H9 (cell line): Measurements from ENCODE around the gene C7orf57. TPM values are rescaled to one million over a fixed set of nuclear protein-coding genes. Genes with fewer than 3 reads are reported as not detected.

Source experiments
- DNase-seq: peaks from one replicate; pipeline ENCODE4 v3.0.0-alpha.2; 2017
- H2AFZ ChIP-seq: one replicate; pipeline ENCODE4 v1.6.1; 2013; ENCODE audit warnings: mild to moderate bottlenecking, low read length, control low read depth, moderate library complexity
- H2AK5ac ChIP-seq: 2 replicates; pipeline ENCODE4 v1.6.1; 2013; ENCODE audit warnings: low read length, control low read depth, mixed read lengths; ENCODE audit not compliant: insufficient read length
- H2BK120ac ChIP-seq: one replicate; pipeline ENCODE4 v1.6.1; 2013; ENCODE audit warnings: low read depth, mild to moderate bottlenecking, low read length, control low read depth, inconsistent platforms; ENCODE audit not compliant: poor library complexity, severe bottlenecking
- H2BK12ac ChIP-seq: 2 replicates; pipeline ENCODE4 v1.6.1; 2013; ENCODE audit warnings: low read length, control low read depth, mixed read lengths, low read depth; ENCODE audit not compliant: insufficient read length
- H2BK15ac ChIP-seq: 2 replicates; pipeline ENCODE4 v1.6.1; 2013; ENCODE audit warnings: low read depth, low read length, control low read depth
- H2BK20ac ChIP-seq: one replicate; pipeline ENCODE4 v1.6.1; 2013; ENCODE audit warnings: low read depth, mild to moderate bottlenecking, low read length, control low read depth, inconsistent platforms; ENCODE audit not compliant: poor library complexity, severe bottlenecking
- H2BK5ac ChIP-seq: 2 replicates; pipeline ENCODE4 v1.6.1; 2013; ENCODE audit warnings: low read length, control low read depth, mixed read lengths; ENCODE audit not compliant: insufficient read length
- H3K14ac ChIP-seq: 2 replicates; pipeline ENCODE4 v1.6.1; 2013; ENCODE audit warnings: low read length, control low read depth; ENCODE audit not compliant: insufficient read depth
- H3K18ac ChIP-seq: 2 replicates; pipeline ENCODE4 v1.6.1; 2013; ENCODE audit warnings: low read depth, mild to moderate bottlenecking, mixed read lengths, low read length, control low read depth; ENCODE audit not compliant: insufficient read length
- H3K23ac ChIP-seq: 2 replicates; pipeline ENCODE4 v1.6.1; 2013; ENCODE audit warnings: low read length, control low read depth, mixed read lengths, low read depth; ENCODE audit not compliant: insufficient read length
- H3K23me2 ChIP-seq: 2 replicates; pipeline ENCODE4 v1.6.1; 2013; ENCODE audit warnings: low read depth, mild to moderate bottlenecking, mixed read lengths, low read length, control low read depth; ENCODE audit not compliant: insufficient read length, poor library complexity, severe bottlenecking
- H3K27ac ChIP-seq: 2 replicates; pipeline ENCODE4 v1.5.1; 2013; ENCODE audit warnings: low read length, control low read depth, mixed read lengths, low read depth; ENCODE audit not compliant: insufficient read length
- H3K27me3 ChIP-seq: 2 replicates; pipeline ENCODE4 v1.6.1; 2013; ENCODE audit warnings: low read length, control low read depth, inconsistent platforms; ENCODE audit not compliant: insufficient read depth
- H3K4ac ChIP-seq: 2 replicates; pipeline ENCODE4 v1.6.1; 2013; ENCODE audit warnings: low read depth, mild to moderate bottlenecking, control low read depth, inconsistent platforms, low read length, moderate library complexity
- H3K4me1 ChIP-seq: 2 replicates; pipeline ENCODE4 v1.6.1; 2013; ENCODE audit warnings: low read length, control low read depth, inconsistent platforms; ENCODE audit not compliant: insufficient read depth
- H3K4me2 ChIP-seq: 2 replicates; pipeline ENCODE4 v1.6.1; 2013; ENCODE audit warnings: low read length, control low read depth, mixed read lengths; ENCODE audit not compliant: insufficient read length, insufficient read depth
- H3K56ac ChIP-seq: 2 replicates; pipeline ENCODE4 v1.6.1; 2013; ENCODE audit warnings: low read depth, mild to moderate bottlenecking, mixed read lengths, low read length, control low read depth; ENCODE audit not compliant: insufficient read length
- H3K79me1 ChIP-seq: 2 replicates; pipeline ENCODE4 v1.6.1; 2013; ENCODE audit warnings: low read depth, mild to moderate bottlenecking, moderate library complexity, low read length, control low read depth, inconsistent platforms; ENCODE audit not compliant: insufficient read depth, poor library complexity, severe bottlenecking
- H3K79me2 ChIP-seq: 2 replicates; pipeline ENCODE4 v1.6.1; 2013; ENCODE audit warnings: low read length, control low read depth, inconsistent platforms; ENCODE audit not compliant: insufficient read depth
- H3K9ac ChIP-seq: 2 replicates; pipeline ENCODE4 v1.6.1; 2013; ENCODE audit warnings: low read length, control low read depth, mixed read lengths; ENCODE audit not compliant: insufficient read length; ENCODE audit errors: extremely low read depth
- H3K9me3 ChIP-seq: one replicate; pipeline ENCODE4 v1.6.1; 2013; ENCODE audit warnings: low read depth, low read length, inconsistent platforms; ENCODE audit not compliant: control insufficient read depth
- H3T11ph ChIP-seq: one replicate; pipeline ENCODE4 v1.6.1; 2013; ENCODE audit warnings: mild to moderate bottlenecking, low read length, control low read depth, inconsistent platforms
- H4K20me1 ChIP-seq: one replicate; pipeline ENCODE4 v1.6.1; 2013; ENCODE audit not compliant: control insufficient read depth, insufficient read length, insufficient read depth
- H4K5ac ChIP-seq: 2 replicates; pipeline ENCODE4 v1.6.1; 2013; ENCODE audit warnings: low read depth, mild to moderate bottlenecking, mixed read lengths, low read length, control low read depth; ENCODE audit not compliant: insufficient read length
- H4K8ac ChIP-seq: replicated peaks from 2 replicates; pipeline ENCODE4 v1.6.1; 2013; ENCODE audit warnings: low read length, control low read depth, mixed read lengths, low read depth; ENCODE audit not compliant: insufficient read length
- H4K91ac ChIP-seq: 2 replicates; pipeline ENCODE4 v1.6.1; 2013; ENCODE audit warnings: low read depth, mild to moderate bottlenecking, moderate library complexity, mixed read lengths, low read length, control low read depth; ENCODE audit not compliant: insufficient read length
- H3K27ac Mint-ChIP-seq, 3 experiments: 2 replicates in 2 of 3; 3 replicates in 1 of 3; pipeline ENCODE4 v1.8.0; 2020 to 2021; ENCODE audit warnings: mixed read lengths in 3 of 3, mild to moderate bottlenecking in 1 of 3, moderate library complexity in 1 of 3
- H3K27me3 Mint-ChIP-seq: 2 replicates; pipeline ENCODE4 v1.8.0; 2021; ENCODE audit warnings: low read depth, mild to moderate bottlenecking, moderate library complexity, mixed read lengths
- H3K36me3 Mint-ChIP-seq, 3 experiments: 2 replicates in 2 of 3; 3 replicates in 1 of 3; pipeline ENCODE4 v1.8.0; 2020 to 2021; ENCODE audit warnings: low read depth in 3 of 3, mixed read lengths in 3 of 3; ENCODE audit not compliant: insufficient read depth in 1 of 3
- H3K4me1 Mint-ChIP-seq, 2 experiments: 2 replicates each; pipeline ENCODE4 v1.8.0; 2020; ENCODE audit warnings: mixed read lengths in 2 of 2
- H3K4me3 Mint-ChIP-seq, 2 experiments: 2 replicates in 1 of 2; 3 replicates in 1 of 2; pipeline ENCODE4 v1.8.0; 2020 to 2021; ENCODE audit warnings: mild to moderate bottlenecking in 2 of 2, mixed read lengths in 2 of 2, moderate library complexity in 1 of 2
- H3K9me3 Mint-ChIP-seq, 2 experiments: 2 replicates in 1 of 2; 3 replicates in 1 of 2; pipeline ENCODE4 v1.8.0; 2020; ENCODE audit warnings: mild to moderate bottlenecking in 2 of 2, mixed read lengths in 2 of 2, moderate library complexity in 1 of 2
- CTCF ChIP-seq: fragments of 200-600 bp; sonication (generic); conservative IDR thresholded peaks from 3 replicates; pipeline ENCODE4 v1.8.0; 2021; ENCODE audit warnings: antibody characterized with exemption, mild to moderate bottlenecking
- WGBS: extraction: QIAGEN DNeasy Blood & Tissue Kit; methylation state at CpG from one replicate; pipeline ENCODE4 v1.1.7; 2013; ENCODE audit warnings: missing lambda C conversion rate, low lambda C conversion rate, mixed read lengths; ENCODE audit not compliant: insufficient read length; ENCODE audit errors: extremely low coverage; 5-methylcytosine and 5-hydroxymethylcytosine counted together
- total RNA-seq: library from RNA; stranded (reverse); gene quantifications from 2 replicates; pipeline ENCODE4 v1.2.1, GENCODE V29; 2021

Gene C7orf57
- total RNA-seq, 1 experiment from 2014 or later: not detected

DNA sequence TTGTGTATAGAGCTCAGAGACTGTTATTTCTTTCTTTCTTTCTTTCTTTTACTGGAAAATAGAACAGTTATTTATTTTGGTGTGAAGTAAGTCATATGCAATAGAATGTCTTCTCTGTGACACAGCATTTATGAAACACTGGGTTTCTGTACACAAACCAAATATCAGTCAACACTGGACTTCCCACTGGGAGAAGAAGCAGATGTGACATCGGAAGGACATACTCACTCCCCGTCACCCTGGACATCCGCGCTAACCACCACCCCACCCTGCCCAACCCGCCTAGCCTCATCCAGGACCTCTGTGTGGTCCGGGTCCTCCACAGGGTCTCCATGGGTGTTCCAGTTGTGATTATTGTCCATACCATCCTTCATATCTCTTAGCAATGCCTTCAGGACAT lies 28.5 kb upstream of the C7orf57 start:
- no peak overlapping the region for H3K14ac ChIP-seq
- H3K18ac ChIP-seq: no peak overlapping the region
- H3K23me2 ChIP-seq: no peaks in the 10 kb centered on the region
- H2BK5ac ChIP-seq: no peak overlapping the region
- Mint-ChIP-seq H3K36me3 (peaks cover 0 to 5% (median 0%) of the 10 kb centered on the region in 3 experiments; a peak in 1 of 7 replicates), H3K4me3 (no peak overlapping the region), H3K4me1 (peaks cover 7 to 12% of the 10 kb centered on the region in 2 experiments), H3K27me3 (peaks cover 2% of the 10 kb centered on the region), H3K9me3 (peaks cover 0 to 4% of the 10 kb centered on the region in 2 experiments; a peak in 1 of 5 replicates), H3K27ac (no peak overlapping the region)
- H3K4me2 ChIP-seq: no peak overlapping the region
- no peaks in the 10 kb centered on the region for H3K4me1 ChIP-seq
- H2BK12ac ChIP-seq: no peak overlapping the region
- no peak overlapping the region for H2AK5ac ChIP-seq
- WGBS: no CpG with 5 or more reads among the region's 6 CpGs
- no peak overlapping the region for H3K9ac ChIP-seq
- no peak overlapping the region for H2BK120ac ChIP-seq
- no peaks in the 10 kb centered on the region for H4K20me1 ChIP-seq
- H3K9me3 ChIP-seq: no peaks in the 10 kb centered on the region
- H3K79me1 ChIP-seq: no peaks in the 10 kb centered on the region
- H4K5ac ChIP-seq: no peak overlapping the region
- TF ChIP-seq CTCF: no peak
- H3T11ph ChIP-seq: no peak overlapping the region
- H3K23ac ChIP-seq: no peak overlapping the region
- H4K91ac ChIP-seq: no peak overlapping the region
- DNase-seq: no peak
- no peak overlapping the region for H2BK20ac ChIP-seq
- H4K8ac ChIP-seq: no peak overlapping the region
- no peak overlapping the region for H2AFZ ChIP-seq
- H3K56ac ChIP-seq: no peak overlapping the region
- no peaks in the 10 kb centered on the region for H3K27me3 ChIP-seq
- H2BK15ac ChIP-seq: no peak overlapping the region
- no peak overlapping the region for H3K27ac ChIP-seq
- no peak overlapping the region for H3K4ac ChIP-seq
- no peaks in the 10 kb centered on the region for H3K79me2 ChIP-seq
